ENCODE results near the gene NUP133.

GRCh38 chr1:229430761-229431283 is 77.3 kb downstream of the NUP133 start:
- TF ChIP-seq EZH2phosphoT487 (conservative IDR thresholded peaks at IDR 0.05; ENCODE audit: low read length) (no peak), CTCF (IDR thresholded peaks at IDR 0.05; ENCODE audit: insufficient read depth, low read length, poor library complexity, severe bottlenecking) (no peak)
